ENCODE measurements around the gene AVP. TPM values are rescaled to one million over a fixed set of nuclear protein-coding genes. Genes with fewer than 3 reads are reported as not detected.

The AVP gene
- polyA plus RNA-seq, 1 donor (not counting 4 experiments of a cell fraction or from before 2014, with no cell fraction given): not detected

DNA sequence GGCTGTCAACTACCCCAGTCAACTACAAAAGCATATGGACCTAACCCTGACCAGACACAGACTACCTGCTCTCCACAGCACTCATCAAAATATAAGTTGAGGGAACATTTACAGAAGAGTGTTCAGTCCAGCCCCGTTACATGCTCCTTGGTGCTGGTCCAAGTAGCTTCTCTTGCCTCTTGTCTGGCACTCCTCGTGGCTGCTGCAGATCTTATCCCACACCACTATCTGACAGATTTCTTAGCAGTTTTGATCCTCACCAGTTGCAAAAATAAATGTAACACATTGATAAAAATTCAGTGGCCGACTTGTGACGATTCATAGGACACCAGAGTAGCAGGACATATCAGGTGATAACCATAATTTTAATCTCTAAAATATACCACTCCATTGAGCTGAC lies 44.6 kb upstream of the AVP start:
- Histone ChIP-seq H3K27me3 (ENCODE audit: control insufficient read depth, extremely low read depth, insufficient read depth, low read length) (no peaks in the 10 kb centered on the region), H4K20me1 (ENCODE audit: control insufficient read depth, extremely low read depth, insufficient read depth, low read length) (no peaks in the 10 kb centered on the region), H3K36me3 (ENCODE audit: control insufficient read depth in 2 of 2, extremely low read depth in 1 of 2, insufficient read depth in 2 of 2, low read length in 2 of 2) (no peaks in the 10 kb centered on the region), H3K4me3 (ENCODE audit: control insufficient read depth in 2 of 3, extremely low read depth in 1 of 3, insufficient read depth in 2 of 3, low read depth in 1 of 3, low read length in 3 of 3) (no peak overlapping the region), H3K9me3 (ENCODE audit: control insufficient read depth, low read depth, low read length) (no peaks in the 10 kb centered on the region), H3K9ac (ENCODE audit: control insufficient read depth, extremely low read depth, insufficient read depth, low read length) (no peak overlapping the region), H2AFZ (ENCODE audit: control insufficient read depth, low read length) (no peak overlapping the region), H3K9me1 (ENCODE audit: control insufficient read depth, extremely low read depth, insufficient read depth, low read length) (no peaks in the 10 kb centered on the region), H3K4me2 (ENCODE audit: control insufficient read depth, extremely low read depth, insufficient read depth, low read depth, low read length) (no peak overlapping the region), H3K27ac (ENCODE audit: control insufficient read depth, insufficient read depth, low read length) (no peak overlapping the region), H3K4me1 (ENCODE audit: control insufficient read depth, extremely low read depth, insufficient read depth, low read length) (no peaks in the 10 kb centered on the region), H3K79me2 (ENCODE audit: control insufficient read depth, insufficient read depth, low read length) (no peaks in the 10 kb centered on the region)
- TF ChIP-seq, protein P1, sequence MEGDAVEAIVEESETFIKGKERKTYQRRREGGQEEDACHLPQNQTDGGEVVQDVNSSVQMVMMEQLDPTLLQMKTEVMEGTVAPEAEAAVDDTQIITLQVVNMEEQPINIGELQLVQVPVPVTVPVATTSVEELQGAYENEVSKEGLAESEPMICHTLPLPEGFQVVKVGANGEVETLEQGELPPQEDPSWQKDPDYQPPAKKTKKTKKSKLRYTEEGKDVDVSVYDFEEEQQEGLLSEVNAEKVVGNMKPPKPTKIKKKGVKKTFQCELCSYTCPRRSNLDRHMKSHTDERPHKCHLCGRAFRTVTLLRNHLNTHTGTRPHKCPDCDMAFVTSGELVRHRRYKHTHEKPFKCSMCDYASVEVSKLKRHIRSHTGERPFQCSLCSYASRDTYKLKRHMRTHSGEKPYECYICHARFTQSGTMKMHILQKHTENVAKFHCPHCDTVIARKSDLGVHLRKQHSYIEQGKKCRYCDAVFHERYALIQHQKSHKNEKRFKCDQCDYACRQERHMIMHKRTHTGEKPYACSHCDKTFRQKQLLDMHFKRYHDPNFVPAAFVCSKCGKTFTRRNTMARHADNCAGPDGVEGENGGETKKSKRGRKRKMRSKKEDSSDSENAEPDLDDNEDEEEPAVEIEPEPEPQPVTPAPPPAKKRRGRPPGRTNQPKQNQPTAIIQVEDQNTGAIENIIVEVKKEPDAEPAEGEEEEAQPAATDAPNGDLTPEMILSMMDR (optimal IDR thresholded peaks at IDR 0.05 in 1 of 3, IDR thresholded peaks at IDR 0.05 in 1 of 3, conservative IDR thresholded peaks at IDR 0.05 in 1 of 3; ENCODE audit: extremely low read depth in 1 of 3, insufficient read depth in 2 of 3, low read length in 3 of 3): no peak
- TF ChIP-seq EZH2 (IDR thresholded peaks at IDR 0.05; ENCODE audit: low read length): no peak
- DNase-seq (ENCODE audit: low read depth, low spot score) (no peak), FAIRE-seq (no peak)
- dilution Hi-C loops (cut with MboI; ENCODE audit: extremely low pct_ligation_motif_present, low sequenced_read_pairs): no loop called here

DNA sequence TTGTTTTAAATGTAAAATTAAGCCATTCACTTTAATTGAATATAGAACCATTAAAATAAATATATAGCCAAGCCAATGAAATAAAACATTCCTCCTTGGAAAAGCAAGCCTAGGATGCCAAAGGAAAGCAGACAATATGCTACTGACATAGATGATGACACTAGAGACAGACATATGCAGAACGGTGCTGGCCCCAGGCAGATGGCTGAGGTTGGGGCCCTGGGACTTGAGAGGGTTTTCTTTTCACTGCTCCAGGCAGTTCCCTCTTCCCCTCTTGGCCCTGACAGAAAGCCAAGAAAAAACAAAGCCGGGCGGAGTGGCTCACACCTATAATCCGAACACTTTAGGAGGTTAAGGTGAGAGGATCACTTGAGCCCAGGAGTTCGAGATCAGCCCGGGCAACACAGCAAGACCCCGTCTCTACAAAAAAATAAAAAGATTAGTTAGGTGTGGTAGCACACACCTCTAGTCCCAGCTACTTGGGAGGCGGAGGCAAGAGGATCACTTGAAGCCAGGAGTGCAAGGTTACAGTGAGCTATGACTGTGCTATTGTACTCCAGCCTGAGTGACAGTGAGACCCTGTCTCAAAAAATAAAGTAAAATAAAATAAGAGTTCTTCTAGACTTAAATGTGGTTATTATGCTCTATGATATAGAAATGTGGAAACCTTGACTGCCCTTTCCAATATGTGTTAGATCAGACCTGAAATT lies 43.9 kb upstream of the AVP start:
- no peak for DNase-seq (ENCODE audit: low read depth, low spot score)
- no peaks in the 10 kb centered on the region for H3K79me2 ChIP-seq (ENCODE audit: control insufficient read depth, insufficient read depth, low read length)
- H3K4me1 ChIP-seq (ENCODE audit: control insufficient read depth, extremely low read depth, insufficient read depth, low read length): peaks cover 2% of the 10 kb centered on the region
- dilution Hi-C loops (cut with MboI; ENCODE audit: extremely low pct_ligation_motif_present, low sequenced_read_pairs): no loop called here
- H3K9me3 ChIP-seq (ENCODE audit: control insufficient read depth, low read depth, low read length): no peaks in the 10 kb centered on the region
- no peaks in the 10 kb centered on the region for H3K27me3 ChIP-seq (ENCODE audit: control insufficient read depth, extremely low read depth, insufficient read depth, low read length)
- no peaks in the 10 kb centered on the region for H3K36me3 ChIP-seq (ENCODE audit: control insufficient read depth in 2 of 2, extremely low read depth in 1 of 2, insufficient read depth in 2 of 2, low read length in 2 of 2)
- H3K9ac ChIP-seq (ENCODE audit: control insufficient read depth, extremely low read depth, insufficient read depth, low read length): no peak overlapping the region
- H2AFZ ChIP-seq (ENCODE audit: control insufficient read depth, low read length): no peak overlapping the region
- no peaks in the 10 kb centered on the region for H3K9me1 ChIP-seq (ENCODE audit: control insufficient read depth, extremely low read depth, insufficient read depth, low read length)
- no peak overlapping the region for H3K27ac ChIP-seq (ENCODE audit: control insufficient read depth, insufficient read depth, low read length)
- no peaks in the 10 kb centered on the region for H4K20me1 ChIP-seq (ENCODE audit: control insufficient read depth, extremely low read depth, insufficient read depth, low read length)
- FAIRE-seq: no peak
- H3K4me3 ChIP-seq (ENCODE audit: control insufficient read depth in 2 of 3, extremely low read depth in 1 of 3, insufficient read depth in 2 of 3, low read depth in 1 of 3, low read length in 3 of 3): no peak overlapping the region
- TF ChIP-seq, protein P1 (optimal IDR thresholded peaks at IDR 0.05 in 1 of 3, IDR thresholded peaks at IDR 0.05 in 1 of 3, conservative IDR thresholded peaks at IDR 0.05 in 1 of 3; ENCODE audit: extremely low read depth in 1 of 3, insufficient read depth in 2 of 3, low read length in 3 of 3): no peak
- TF ChIP-seq EZH2 (IDR thresholded peaks at IDR 0.05; ENCODE audit: low read length): no peak
- H3K4me2 ChIP-seq (ENCODE audit: control insufficient read depth, extremely low read depth, insufficient read depth, low read depth, low read length): no peak overlapping the region

Measured in keratinocyte (primary cell).